ENCODE data around the gene FARP1.

Gene FARP1

GRCh38 chr13:98109226-98109853 is 33.6 kb upstream of the FARP1 start:
- no peaks in the 10 kb centered on the region for H3K4me1 ChIP-seq (ENCODE audit: control insufficient read depth, insufficient read depth, low read length)
- H3K9ac ChIP-seq (ENCODE audit: low read length), result no peak overlapping the region
- H3K36me3 ChIP-seq (ENCODE audit: control insufficient read depth, insufficient read depth, low read length), result no peaks in the 10 kb centered on the region
- H3K4me3 ChIP-seq (ENCODE audit: low read length), result no peak overlapping the region
- H3K27me3 ChIP-seq (ENCODE audit: control insufficient read depth, insufficient read depth, low read length), result no peaks in the 10 kb centered on the region
- H3K9me3 ChIP-seq (ENCODE audit: control insufficient read depth, low read length), result no peaks in the 10 kb centered on the region

- H3K36me3 ChIP-seq (ENCODE audit: control insufficient read depth, insufficient read depth, low read length), result no peaks in the 10 kb centered on the region
- no peaks in the 10 kb centered on the region for H3K4me1 ChIP-seq (ENCODE audit: control insufficient read depth, insufficient read depth, low read length)
Measured at GRCh38 chr13:98110749-98111148, 32.1 kb upstream of the FARP1 start.

DNA sequence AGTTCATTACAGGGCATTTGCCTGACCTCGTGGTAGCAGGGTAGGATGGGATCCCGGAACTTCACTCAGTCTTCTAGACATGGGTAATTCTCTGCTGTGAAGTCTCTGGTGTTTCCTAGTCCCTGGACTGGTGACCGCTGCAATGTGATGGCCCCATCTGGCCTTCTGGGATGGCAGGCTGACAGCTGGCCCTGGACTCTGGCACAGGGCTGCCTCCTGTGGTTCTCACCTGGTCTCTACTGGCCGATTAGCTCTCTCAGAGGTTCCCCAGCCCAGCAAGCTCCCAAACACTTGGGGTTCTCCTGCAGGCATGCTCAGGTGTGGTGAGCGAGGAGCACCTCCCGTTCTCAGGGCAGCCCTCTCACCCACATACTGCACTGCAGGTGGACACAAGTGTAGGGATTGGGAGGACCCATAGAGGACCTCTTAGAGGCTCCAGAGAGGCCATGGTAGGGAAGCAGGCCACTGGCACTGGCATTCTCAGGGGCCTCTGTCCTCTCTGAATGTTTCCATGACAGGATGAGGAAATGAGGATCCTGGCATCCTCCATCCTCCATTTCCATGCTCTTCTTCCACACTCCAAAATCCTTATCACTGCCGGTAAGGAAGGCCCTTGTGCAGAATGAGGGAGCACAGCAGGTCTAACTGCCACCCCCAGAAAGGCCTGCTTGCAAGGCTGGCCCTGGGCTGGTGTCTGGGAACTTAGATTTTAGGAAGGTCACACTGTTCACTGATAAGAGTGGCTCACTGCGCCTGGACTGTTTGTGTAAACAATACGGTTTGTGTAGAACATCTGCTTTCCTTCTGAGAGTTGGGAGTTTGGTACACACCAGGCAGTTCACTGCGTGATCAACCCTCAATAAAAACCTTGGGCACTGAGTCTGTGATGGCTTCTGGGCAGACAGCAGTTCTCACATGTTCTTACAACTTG is 31.5 kb upstream of the FARP1 start:
- Histone ChIP-seq H3K36me3 (ENCODE audit: control insufficient read depth, insufficient read depth, low read length) (no peaks in the 10 kb centered on the region), H3K27me3 (ENCODE audit: control insufficient read depth, insufficient read depth, low read length) (no peaks in the 10 kb centered on the region), H3K9me3 (ENCODE audit: control insufficient read depth, low read length) (no peaks in the 10 kb centered on the region), H3K4me3 (ENCODE audit: low read length) (no peak overlapping the region), H3K4me1 (ENCODE audit: control insufficient read depth, insufficient read depth, low read length) (no peaks in the 10 kb centered on the region), H3K9ac (ENCODE audit: low read length) (no peak overlapping the region)

More at GRCh38 chr13:98110749-98111148, 32.1 kb upstream of the FARP1 start:
- Histone ChIP-seq H3K4me3 (ENCODE audit: low read length) (no peak overlapping the region), H3K9me3 (ENCODE audit: control insufficient read depth, low read length) (no peaks in the 10 kb centered on the region), H3K27me3 (ENCODE audit: control insufficient read depth, insufficient read depth, low read length) (no peaks in the 10 kb centered on the region), H3K9ac (ENCODE audit: low read length) (no peak overlapping the region)

DNA sequence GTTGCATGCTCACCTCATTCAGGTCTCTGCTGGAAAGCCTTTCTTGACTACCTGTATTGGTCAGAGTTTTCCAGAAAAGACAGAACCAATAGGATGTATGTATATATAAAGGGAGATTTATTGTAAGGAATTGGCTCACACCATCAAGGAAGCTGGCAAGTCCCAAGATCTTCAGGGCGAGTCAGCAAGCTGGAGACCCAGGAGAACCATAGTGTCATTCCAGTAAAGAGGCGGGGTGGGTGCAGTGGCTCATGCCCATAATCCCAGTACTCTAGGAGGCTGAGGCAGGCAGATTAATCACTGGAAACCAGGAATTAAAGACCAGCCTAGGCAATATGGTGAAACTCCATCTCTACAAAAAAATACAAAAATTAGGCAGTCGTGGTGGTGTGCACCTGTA is 30.4 kb upstream of the FARP1 start:
- Histone ChIP-seq H3K4me1 (ENCODE audit: control insufficient read depth, insufficient read depth, low read length) (no peaks in the 10 kb centered on the region), H3K9me3 (ENCODE audit: control insufficient read depth, low read length) (no peaks in the 10 kb centered on the region), H3K4me3 (ENCODE audit: low read length) (no peak overlapping the region), H3K27me3 (ENCODE audit: control insufficient read depth, insufficient read depth, low read length) (no peaks in the 10 kb centered on the region), H3K36me3 (ENCODE audit: control insufficient read depth, insufficient read depth, low read length) (no peaks in the 10 kb centered on the region), H3K9ac (ENCODE audit: low read length) (no peak overlapping the region)

GRCh38 chr13:98118865-98119264 is 24.0 kb upstream of the FARP1 start:
- Histone ChIP-seq H3K36me3 (ENCODE audit: control insufficient read depth, insufficient read depth, low read length) (no peaks in the 10 kb centered on the region), H3K4me1 (ENCODE audit: control insufficient read depth, insufficient read depth, low read length) (no peaks in the 10 kb centered on the region), H3K27me3 (ENCODE audit: control insufficient read depth, insufficient read depth, low read length) (no peaks in the 10 kb centered on the region), H3K9ac (ENCODE audit: low read length) (no peak overlapping the region), H3K9me3 (ENCODE audit: control insufficient read depth, low read length) (no peaks in the 10 kb centered on the region), H3K4me3 (ENCODE audit: low read length) (no peak overlapping the region)

- H3K4me1 ChIP-seq (ENCODE audit: control insufficient read depth, insufficient read depth, low read length), result no peaks in the 10 kb centered on the region
- no peaks in the 10 kb centered on the region for H3K27me3 ChIP-seq (ENCODE audit: control insufficient read depth, insufficient read depth, low read length)
- H3K36me3 ChIP-seq (ENCODE audit: control insufficient read depth, insufficient read depth, low read length), result no peaks in the 10 kb centered on the region
- no peaks in the 10 kb centered on the region for H3K9me3 ChIP-seq (ENCODE audit: control insufficient read depth, low read length)
- no peak overlapping the region for H3K9ac ChIP-seq (ENCODE audit: low read length)
- no peak overlapping the region for H3K4me3 ChIP-seq (ENCODE audit: low read length)
Measured at GRCh38 chr13:98123176-98123575, 19.7 kb upstream of the FARP1 start.

DNA sequence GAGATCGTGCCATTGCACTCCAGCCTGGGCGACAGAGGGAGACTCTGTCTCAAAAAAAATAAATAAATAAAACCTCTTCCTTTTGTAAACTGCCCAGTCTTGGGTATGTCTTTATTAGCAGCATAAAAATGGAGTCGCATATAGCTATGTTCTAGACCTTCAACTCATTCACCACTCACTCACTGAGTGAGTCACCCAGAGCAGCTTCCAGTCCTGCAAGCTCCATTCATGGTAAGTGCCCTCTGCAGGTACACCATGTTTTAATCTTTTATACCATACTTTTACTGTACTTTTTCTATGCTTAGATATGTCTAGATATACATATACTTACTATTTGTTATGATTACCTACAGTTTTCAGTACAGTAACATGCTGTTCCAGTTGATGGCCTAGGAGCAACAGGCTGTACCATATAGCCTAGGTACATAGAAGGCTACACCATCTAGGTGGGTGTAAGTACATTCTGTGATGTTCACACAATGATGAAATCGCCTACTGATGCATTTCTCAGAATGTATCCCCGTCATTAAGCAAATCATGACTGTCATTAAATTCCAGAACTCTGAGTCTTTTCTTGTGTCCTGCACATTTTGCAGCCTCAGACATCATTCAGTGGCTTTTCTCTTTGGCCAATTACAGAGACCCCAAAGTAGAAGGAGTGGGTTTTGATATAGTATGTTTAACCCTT is 13.7 kb upstream of the FARP1 start:
- Histone ChIP-seq H3K27me3 (ENCODE audit: control insufficient read depth, insufficient read depth, low read length) (no peaks in the 10 kb centered on the region), H3K9me3 (ENCODE audit: control insufficient read depth, low read length) (no peaks in the 10 kb centered on the region), H3K36me3 (ENCODE audit: control insufficient read depth, insufficient read depth, low read length) (no peaks in the 10 kb centered on the region), H3K9ac (ENCODE audit: low read length) (no peak overlapping the region), H3K4me1 (ENCODE audit: control insufficient read depth, insufficient read depth, low read length) (no peaks in the 10 kb centered on the region), H3K4me3 (ENCODE audit: low read length) (no peak overlapping the region)

GRCh38 chr13:98133946-98134345 is 8.9 kb upstream of the FARP1 start:
- H3K4me3 ChIP-seq (ENCODE audit: low read length), result no peak overlapping the region
- H3K9ac ChIP-seq (ENCODE audit: low read length), result no peak overlapping the region
- no peaks in the 10 kb centered on the region for H3K36me3 ChIP-seq (ENCODE audit: control insufficient read depth, insufficient read depth, low read length)
- no peaks in the 10 kb centered on the region for H3K9me3 ChIP-seq (ENCODE audit: control insufficient read depth, low read length)
- H3K4me1 ChIP-seq (ENCODE audit: control insufficient read depth, insufficient read depth, low read length), result no peaks in the 10 kb centered on the region
- H3K27me3 ChIP-seq (ENCODE audit: control insufficient read depth, insufficient read depth, low read length), result no peaks in the 10 kb centered on the region

GRCh38 chr13:98134901-98135300 is 8.0 kb upstream of the FARP1 start:
- H3K36me3 ChIP-seq (ENCODE audit: control insufficient read depth, insufficient read depth, low read length), result no peaks in the 10 kb centered on the region
- no peaks in the 10 kb centered on the region for H3K27me3 ChIP-seq (ENCODE audit: control insufficient read depth, insufficient read depth, low read length)
- no peaks in the 10 kb centered on the region for H3K9me3 ChIP-seq (ENCODE audit: control insufficient read depth, low read length)

DNA sequence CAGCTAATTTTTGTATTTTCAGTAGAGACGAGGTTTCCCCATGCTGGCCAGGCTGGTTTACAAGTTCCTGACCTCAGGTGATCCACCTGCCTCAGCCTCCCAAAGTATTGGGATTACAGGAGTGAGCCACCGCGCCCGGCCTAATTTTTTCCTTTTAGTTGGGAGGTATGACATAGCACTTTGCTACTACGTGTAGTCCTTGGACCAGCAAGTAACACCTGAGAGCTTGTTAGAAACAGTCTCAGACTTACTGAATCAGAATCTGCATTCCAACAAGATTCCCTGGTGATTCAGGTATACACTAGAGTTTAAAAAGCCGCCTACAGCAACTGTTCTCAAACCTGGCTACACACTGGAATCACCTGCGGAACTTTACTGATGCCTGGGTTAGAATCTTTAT is 1.8 kb upstream of the FARP1 start:
- H3K27me3 ChIP-seq (ENCODE audit: control insufficient read depth, insufficient read depth, low read length), result peaks cover 8% of the 10 kb centered on the region
- H3K9ac ChIP-seq (ENCODE audit: low read length), result no peak overlapping the region
- no peak overlapping the region for H3K4me3 ChIP-seq (ENCODE audit: low read length)
- H3K36me3 ChIP-seq (ENCODE audit: control insufficient read depth, insufficient read depth, low read length), result no peaks in the 10 kb centered on the region
- peaks cover 19% of the 10 kb centered on the region for H3K4me1 ChIP-seq (ENCODE audit: control insufficient read depth, insufficient read depth, low read length)
- no peaks in the 10 kb centered on the region for H3K9me3 ChIP-seq (ENCODE audit: control insufficient read depth, low read length)

More at GRCh38 chr13:98134901-98135300, 8.0 kb upstream of the FARP1 start:
- no peak overlapping the region for H3K9ac ChIP-seq (ENCODE audit: low read length)
- H3K4me1 ChIP-seq (ENCODE audit: control insufficient read depth, insufficient read depth, low read length), result no peaks in the 10 kb centered on the region
- no peak overlapping the region for H3K4me3 ChIP-seq (ENCODE audit: low read length)

DNA sequence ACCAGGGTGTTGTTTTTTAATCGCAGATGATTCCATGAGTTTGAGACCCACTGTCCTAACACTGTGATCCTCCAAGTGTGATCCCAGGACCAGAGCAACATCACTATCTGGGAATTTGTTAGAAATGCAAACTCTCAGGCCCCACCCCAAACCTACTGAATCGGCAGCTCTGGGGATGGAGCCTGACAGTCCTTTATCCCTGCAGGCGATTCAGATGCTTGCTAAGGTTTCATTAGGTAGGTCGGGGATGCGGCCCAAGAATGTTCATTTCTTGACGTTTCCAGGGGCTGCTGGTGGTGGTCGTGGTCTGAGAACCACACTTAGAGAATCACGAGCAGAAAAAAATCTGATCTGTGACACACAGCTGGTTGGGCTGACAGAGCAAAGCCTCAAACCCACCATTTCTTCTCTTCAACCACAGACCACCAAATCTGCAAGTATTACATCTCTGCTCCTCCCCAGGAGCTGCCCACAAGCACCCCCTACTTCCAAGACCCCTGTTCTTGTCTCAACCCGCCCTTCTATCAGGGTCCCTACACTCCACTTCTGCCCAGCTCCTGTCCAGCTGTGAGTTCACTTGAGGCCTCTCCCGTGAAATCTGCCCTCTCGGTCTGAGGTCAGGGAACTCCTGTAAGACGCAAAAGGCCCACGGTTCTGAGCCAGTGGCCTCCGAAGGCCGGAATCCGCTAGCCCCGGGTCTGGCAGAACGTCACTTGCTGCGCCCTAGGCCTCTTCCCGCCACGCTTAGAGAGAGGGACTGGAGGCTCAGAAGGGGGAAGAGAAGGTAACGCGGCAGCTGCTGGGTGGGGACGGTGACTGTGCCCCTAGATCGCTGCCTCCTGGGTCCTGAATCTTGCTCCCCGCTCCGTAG is 1.1 kb upstream of the FARP1 start:
- no peaks in the 10 kb centered on the region for H3K9me3 ChIP-seq (ENCODE audit: control insufficient read depth, low read length)
- peaks cover 19% of the 10 kb centered on the region for H3K4me1 ChIP-seq (ENCODE audit: control insufficient read depth, insufficient read depth, low read length)
- H3K36me3 ChIP-seq (ENCODE audit: control insufficient read depth, insufficient read depth, low read length), result no peaks in the 10 kb centered on the region
- peaks cover 8% of the 10 kb centered on the region for H3K27me3 ChIP-seq (ENCODE audit: control insufficient read depth, insufficient read depth, low read length)
- peak overlapping the region; percentile 60 for H3K4me3 ChIP-seq (ENCODE audit: low read length)
- peak overlapping the region; percentile 65 for H3K9ac ChIP-seq (ENCODE audit: low read length)

Data from mucosa of stomach (tissue), 1 donor.